ENCODE measurements around the gene SFXN5.
"Not testable (repeated sequence)": the region's sequence is repeated elsewhere in the genome, so short reads cannot be mapped to it uniquely, and the experiment has no call there.

DNA sequence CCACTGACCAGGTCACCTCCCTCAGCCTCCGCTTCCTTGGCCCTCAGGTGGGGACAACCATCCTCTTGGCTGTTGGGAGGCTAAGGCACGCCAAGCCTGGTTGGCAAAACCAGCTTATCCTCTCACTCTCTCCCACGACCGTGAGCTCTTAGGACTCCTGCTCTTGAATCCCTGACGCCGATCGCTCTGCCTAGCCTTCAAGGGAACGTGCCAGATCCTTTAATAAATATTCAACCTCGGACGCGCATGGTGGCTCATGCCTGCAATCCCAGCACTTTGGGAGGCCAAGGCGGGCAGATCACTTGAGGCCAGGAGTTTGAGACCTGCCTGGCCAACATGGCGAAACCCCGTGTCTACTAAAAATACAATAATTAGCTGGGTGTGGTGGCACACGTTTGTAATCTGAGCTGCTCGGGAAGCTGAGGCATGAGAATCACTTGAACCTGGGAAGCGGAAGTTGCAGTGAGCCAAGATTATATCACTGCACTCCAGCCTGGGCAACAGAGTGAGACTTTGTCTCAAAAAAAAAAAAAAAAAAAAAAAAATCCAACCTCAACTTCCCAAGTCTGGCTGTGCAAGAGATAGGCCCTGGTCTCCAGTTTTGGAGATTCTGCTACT lies 22.2 kb upstream of the SFXN5 start:
- TF ChIP-seq, protein P1, sequence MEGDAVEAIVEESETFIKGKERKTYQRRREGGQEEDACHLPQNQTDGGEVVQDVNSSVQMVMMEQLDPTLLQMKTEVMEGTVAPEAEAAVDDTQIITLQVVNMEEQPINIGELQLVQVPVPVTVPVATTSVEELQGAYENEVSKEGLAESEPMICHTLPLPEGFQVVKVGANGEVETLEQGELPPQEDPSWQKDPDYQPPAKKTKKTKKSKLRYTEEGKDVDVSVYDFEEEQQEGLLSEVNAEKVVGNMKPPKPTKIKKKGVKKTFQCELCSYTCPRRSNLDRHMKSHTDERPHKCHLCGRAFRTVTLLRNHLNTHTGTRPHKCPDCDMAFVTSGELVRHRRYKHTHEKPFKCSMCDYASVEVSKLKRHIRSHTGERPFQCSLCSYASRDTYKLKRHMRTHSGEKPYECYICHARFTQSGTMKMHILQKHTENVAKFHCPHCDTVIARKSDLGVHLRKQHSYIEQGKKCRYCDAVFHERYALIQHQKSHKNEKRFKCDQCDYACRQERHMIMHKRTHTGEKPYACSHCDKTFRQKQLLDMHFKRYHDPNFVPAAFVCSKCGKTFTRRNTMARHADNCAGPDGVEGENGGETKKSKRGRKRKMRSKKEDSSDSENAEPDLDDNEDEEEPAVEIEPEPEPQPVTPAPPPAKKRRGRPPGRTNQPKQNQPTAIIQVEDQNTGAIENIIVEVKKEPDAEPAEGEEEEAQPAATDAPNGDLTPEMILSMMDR (optimal IDR thresholded peaks at IDR 0.05 in 1 of 3, IDR thresholded peaks at IDR 0.05 in 1 of 3, conservative IDR thresholded peaks at IDR 0.05 in 1 of 3; ENCODE audit: extremely low read depth in 1 of 3, insufficient read depth in 2 of 3, low read length in 3 of 3) = not testable (repeated sequence)
- TF ChIP-seq EZH2 (IDR thresholded peaks at IDR 0.05; ENCODE audit: low read length) = not testable (repeated sequence)
